Lung (tissue), 12 donors: ENCODE results near the gene INCA1. TPM values are rescaled to one million over a fixed set of nuclear protein-coding genes. Genes with fewer than 3 reads are reported as not detected.
A peak's percentile ranks its signal among the peaks of the same experiment; 100 is the strongest.

Experiments used
- ATAC-seq: fragments of 200-7000 bp; cut with Tn5 transposase; one replicate; pipeline ENCODE4 v1.9.1; 2020; ENCODE audit warnings: moderate number of reproducible peaks; ENCODE audit not compliant: insufficient read depth, low FRiP score
- DNase-seq, 3 donors: peaks; one replicate each; pipeline ENCODE4 v3.0.0-alpha.2; 2013 to 2017
- H3K27ac ChIP-seq, 2 donors: one replicate each; pipeline ENCODE4 v1.5.1; 2013; ENCODE audit warnings: mild to moderate bottlenecking in 2 of 2, moderate library complexity in 2 of 2, control low read depth in 1 of 2, inconsistent platforms in 1 of 2, low read depth in 1 of 2, low read length in 1 of 2
- H3K27me3 ChIP-seq, 3 donors: one replicate each; pipeline ENCODE4 v1.5.1; 2013; ENCODE audit warnings: low read length in 2 of 3; ENCODE audit not compliant: control insufficient read depth in 3 of 3, insufficient read depth in 3 of 3
- H3K36me3 ChIP-seq, 4 donors: one replicate each; pipeline ENCODE4 v1.5.1; 2013; ENCODE audit warnings: low read length in 4 of 4, mild to moderate bottlenecking in 1 of 4, moderate library complexity in 1 of 4; ENCODE audit not compliant: control insufficient read depth in 4 of 4, insufficient read depth in 4 of 4
- H3K4me1 ChIP-seq, 5 donors: one replicate each; pipeline ENCODE4 v1.5.1; 2013; ENCODE audit warnings: low read length in 5 of 5, mild to moderate bottlenecking in 2 of 5, moderate library complexity in 1 of 5; ENCODE audit not compliant: control insufficient read depth in 5 of 5, insufficient read depth in 5 of 5
- H3K4me3 ChIP-seq: one replicate; pipeline ENCODE4 v1.5.1; 2013; ENCODE audit warnings: mild to moderate bottlenecking, control low read depth, moderate library complexity
- H3K9ac ChIP-seq, 2 donors: one replicate each; pipeline ENCODE4 v1.5.1; 2013; ENCODE audit warnings: low read length in 2 of 2, control low read depth in 1 of 2; ENCODE audit not compliant: insufficient read depth in 1 of 2
- H3K9me3 ChIP-seq, 4 donors: one replicate each; pipeline ENCODE4 v1.5.1; 2013; ENCODE audit warnings: low read length in 3 of 4, mild to moderate bottlenecking in 1 of 4, moderate library complexity in 1 of 4; ENCODE audit not compliant: control insufficient read depth in 4 of 4, insufficient read depth in 3 of 4
- WGBS, 2 donors: extraction: QIAGEN DNeasy Blood & Tissue Kit; methylation state at CpG; one replicate each; pipeline ENCODE4 v1.1.7; 2013; 5-methylcytosine and 5-hydroxymethylcytosine counted together
- polyA plus RNA-seq, 2 donors: library from polyadenylated mRNA; stranded (reverse); fragments of 200-250 nt; gene quantifications; one replicate each; pipeline ENCODE4 v1.2.1, GENCODE V29; 2013
- total RNA-seq, 2 donors: library from RNA; depleted of rRNA in 1 of 2; stranded (reverse); fragments of >200 nt in 1 of 2; gene quantifications; one replicate each; pipeline ENCODE4 v1.2.1, GENCODE V29; 2014 to 2021
- TF ChIP-seq, protein P1 (sequence below): IDR thresholded peaks from 2 replicates; pipeline ENCODE4 v1.5.1; 2012; ENCODE audit warnings: mild to moderate bottlenecking; ENCODE audit errors: control extremely low read depth, extremely low read depth
- donor health status: control.
- donor health status: control.
- donor health status: Bipolar disorder and iron deficiency.
- donor health status: healthy.
- donor health status: DM: yes; HTN: yes; CAD: no.

INCA1 gene
- total and polyA plus RNA-seq, 4 donors, result 0.89 to 3.4 (median 1.9) TPM

DNA sequence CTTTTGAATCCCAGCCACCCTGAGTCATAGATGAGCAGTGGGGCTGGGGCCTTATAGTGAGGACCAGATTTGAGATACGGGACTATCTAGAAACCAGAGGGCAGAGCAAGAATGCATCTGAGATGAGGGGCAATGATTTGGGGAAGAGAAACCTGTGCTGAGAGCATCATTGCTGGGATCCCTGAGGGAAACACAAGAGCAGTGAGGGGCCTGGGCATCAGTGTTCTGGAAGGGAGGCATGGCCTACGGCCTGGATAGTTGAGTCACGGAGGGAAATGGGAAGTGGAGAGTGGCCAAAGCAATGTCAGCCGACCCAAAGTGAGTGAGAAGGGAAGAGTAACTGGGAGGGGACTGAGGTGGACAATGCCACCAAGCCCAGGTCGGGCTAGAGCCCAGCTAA lies 15.0 kb downstream of the INCA1 start:
- DNase-seq (no peak), ATAC-seq (no peak)
- Histone ChIP-seq H3K9me3 (no peaks in the 10 kb centered on the region), H3K27ac (no peak overlapping the region), H3K4me1 (peaks cover 0 to 14% (median 6%) of the 10 kb centered on the region in 5 donors), H3K36me3 (peaks cover 9 to 30% (median 21%) of the 10 kb centered on the region in 4 donors), H3K9ac (no peak overlapping the region), H3K27me3 (no peaks in the 10 kb centered on the region), H3K4me3 (no peak overlapping the region)
- WGBS, 2 donors, result 65% methylated on average over 5 of the region's 5 CpGs
- TF ChIP-seq, protein P1, sequence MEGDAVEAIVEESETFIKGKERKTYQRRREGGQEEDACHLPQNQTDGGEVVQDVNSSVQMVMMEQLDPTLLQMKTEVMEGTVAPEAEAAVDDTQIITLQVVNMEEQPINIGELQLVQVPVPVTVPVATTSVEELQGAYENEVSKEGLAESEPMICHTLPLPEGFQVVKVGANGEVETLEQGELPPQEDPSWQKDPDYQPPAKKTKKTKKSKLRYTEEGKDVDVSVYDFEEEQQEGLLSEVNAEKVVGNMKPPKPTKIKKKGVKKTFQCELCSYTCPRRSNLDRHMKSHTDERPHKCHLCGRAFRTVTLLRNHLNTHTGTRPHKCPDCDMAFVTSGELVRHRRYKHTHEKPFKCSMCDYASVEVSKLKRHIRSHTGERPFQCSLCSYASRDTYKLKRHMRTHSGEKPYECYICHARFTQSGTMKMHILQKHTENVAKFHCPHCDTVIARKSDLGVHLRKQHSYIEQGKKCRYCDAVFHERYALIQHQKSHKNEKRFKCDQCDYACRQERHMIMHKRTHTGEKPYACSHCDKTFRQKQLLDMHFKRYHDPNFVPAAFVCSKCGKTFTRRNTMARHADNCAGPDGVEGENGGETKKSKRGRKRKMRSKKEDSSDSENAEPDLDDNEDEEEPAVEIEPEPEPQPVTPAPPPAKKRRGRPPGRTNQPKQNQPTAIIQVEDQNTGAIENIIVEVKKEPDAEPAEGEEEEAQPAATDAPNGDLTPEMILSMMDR, result no peak

DNA sequence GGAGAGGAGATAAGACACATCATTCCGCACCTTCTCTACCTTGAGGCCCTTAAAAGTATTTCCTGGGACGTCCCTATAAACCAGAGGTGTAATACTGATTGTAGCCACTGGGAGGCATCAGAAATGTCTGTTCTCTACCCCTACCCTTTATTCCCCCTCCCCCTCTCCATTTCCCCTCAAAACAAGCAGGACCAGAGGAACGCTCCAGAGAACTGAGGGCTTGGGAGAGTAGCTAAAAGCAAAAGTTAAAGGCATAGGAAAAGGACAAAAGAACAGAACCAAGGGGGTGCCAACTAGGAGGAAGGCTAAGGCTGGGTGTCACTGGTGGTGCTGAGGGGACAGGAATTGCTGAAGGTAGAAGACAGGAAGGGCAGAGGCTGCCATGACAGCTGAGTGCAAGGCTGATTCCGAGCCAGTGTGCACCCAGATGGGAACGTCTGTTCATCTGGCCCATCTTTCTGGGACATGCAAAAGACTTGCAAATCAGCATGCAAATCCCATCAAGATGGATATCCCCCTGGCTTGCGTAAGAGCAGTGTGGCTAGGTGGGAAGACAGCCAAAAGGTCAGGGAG lies 16.6 kb downstream of the INCA1 start:
- Histone ChIP-seq H3K4me3 (no peak overlapping the region), H3K27ac (no peak overlapping the region), H3K9me3 (no peaks in the 10 kb centered on the region), H3K36me3 (peaks cover 14 to 36% (median 27%) of the 10 kb centered on the region in 4 donors), H3K4me1 (peaks cover 0 to 6% (median 3%) of the 10 kb centered on the region in 5 donors), H3K9ac (no peak overlapping the region), H3K27me3 (no peaks in the 10 kb centered on the region)
- DNase-seq (peak; percentile 46 to 86 (median 82)), ATAC-seq (no peak)
- TF ChIP-seq, protein P1, result peak; percentile 29
- WGBS, 2 donors, result 40% methylated on average over 6 of the region's 6 CpGs

DNA sequence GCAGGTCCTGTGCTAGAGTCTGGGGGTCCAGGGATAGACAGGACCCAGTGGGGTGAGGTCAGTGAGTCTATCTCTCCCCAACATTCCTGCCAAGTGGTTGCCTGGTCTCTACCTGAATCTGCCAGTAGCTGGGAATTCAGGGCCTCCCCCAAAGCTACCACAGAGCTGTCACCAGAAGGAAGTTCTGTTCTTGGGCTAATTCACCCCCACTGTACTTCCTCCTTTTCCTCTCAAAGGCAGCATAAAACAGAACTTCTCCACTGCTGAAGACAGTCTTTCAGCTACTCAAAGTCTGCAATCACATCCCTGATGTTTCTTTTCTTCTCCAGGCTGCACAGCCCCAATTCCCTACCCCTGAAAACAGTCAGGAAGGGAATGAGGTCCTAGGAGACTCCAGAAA lies 18.6 kb downstream of the INCA1 start:
- H3K27me3 ChIP-seq, result no peaks in the 10 kb centered on the region
- peaks cover 2 to 6% (median 4%) of the 10 kb centered on the region in 5 donors for H3K4me1 ChIP-seq
- TF ChIP-seq, protein P1, result no peak
- H3K36me3 ChIP-seq, result peaks cover 14 to 45% (median 29%) of the 10 kb centered on the region in 4 donors
- H3K4me3 ChIP-seq, result no peak overlapping the region
- H3K27ac ChIP-seq, result no peak overlapping the region
- H3K9ac ChIP-seq, result no peak overlapping the region
- DNase-seq (no peak), ATAC-seq (no peak)
- no peaks in the 10 kb centered on the region for H3K9me3 ChIP-seq

DNA sequence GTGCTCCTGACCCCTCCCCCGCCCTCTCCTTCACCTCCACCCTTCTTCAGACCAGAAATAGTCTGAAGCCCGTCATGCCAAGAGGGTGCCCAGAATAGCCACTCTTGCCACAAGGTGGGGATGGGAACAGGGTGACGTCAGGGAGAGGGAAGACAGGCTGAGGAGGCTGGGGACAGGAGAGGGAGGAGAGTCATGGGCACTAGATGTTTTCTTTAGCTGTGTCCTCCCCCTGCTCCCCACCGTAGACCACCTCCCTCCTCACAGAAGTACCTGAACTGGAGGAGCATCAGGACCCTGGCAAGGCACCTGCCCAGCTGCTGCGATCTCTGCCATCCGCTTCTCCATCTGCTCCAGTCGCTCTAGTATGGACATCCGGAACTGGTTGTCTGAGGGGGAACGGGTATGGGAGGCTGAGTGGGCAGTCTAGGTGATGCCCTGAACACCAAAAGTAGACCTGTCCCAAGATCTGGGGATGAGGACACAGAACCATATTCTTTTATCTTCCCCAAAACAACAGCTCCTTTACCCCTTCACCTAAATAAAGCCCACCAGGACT lies 23.1 kb downstream of the INCA1 start:
- Histone ChIP-seq H3K9me3 (no peaks in the 10 kb centered on the region), H3K9ac (no peak overlapping the region), H3K27me3 (no peaks in the 10 kb centered on the region), H3K27ac (peak overlapping the region in 1 of 2 donors; percentile 69), H3K4me3 (no peak overlapping the region), H3K36me3 (peaks cover 13 to 62% (median 31%) of the 10 kb centered on the region in 4 donors), H3K4me1 (peaks cover 0 to 9% (median 4%) of the 10 kb centered on the region in 5 donors)
- WGBS, 2 donors, result 84 to 85% methylated on average over 9 of the region's 9 CpGs
- no peak for ATAC-seq
- TF ChIP-seq, protein P1, result no peak
- DNase-seq, result no peak
